Measurements from ENCODE around the gene AUTS2. TPM values are rescaled to one million over a fixed set of nuclear protein-coding genes. Genes with fewer than 3 reads are reported as not detected.

The AUTS2 gene
- polyA plus RNA-seq, 1 donor (not counting 4 experiments of a cell fraction or from before 2014, with no cell fraction given), result 4.7 TPM

DNA sequence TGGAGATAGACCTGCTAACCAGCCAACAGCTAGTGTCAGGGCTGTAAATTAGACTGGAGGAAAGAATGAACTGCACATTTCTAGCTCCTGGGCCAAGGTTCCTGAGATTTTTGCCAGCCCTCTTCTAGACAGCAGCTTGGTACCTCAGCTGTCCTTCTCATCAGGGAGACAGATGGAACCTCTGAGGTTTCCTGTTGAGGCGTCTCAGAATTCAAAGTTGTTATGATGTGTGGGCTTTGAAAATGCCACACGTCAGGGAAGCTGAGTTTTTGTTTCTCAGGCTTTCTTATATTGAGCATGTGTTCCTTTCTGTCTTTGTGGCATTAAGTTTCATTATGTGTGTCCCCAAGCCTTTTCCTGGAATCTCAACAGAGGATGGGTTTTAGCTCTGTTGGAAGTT lies 736.6 kb downstream of the AUTS2 start:
- no peaks in the 10 kb centered on the region for H3K9me1 ChIP-seq (ENCODE audit: control insufficient read depth, extremely low read depth, insufficient read depth, low read length)
- H4K20me1 ChIP-seq (ENCODE audit: control insufficient read depth, extremely low read depth, insufficient read depth, low read length), result no peaks in the 10 kb centered on the region
- no peaks in the 10 kb centered on the region for H3K36me3 ChIP-seq (ENCODE audit: control insufficient read depth in 2 of 2, extremely low read depth in 1 of 2, insufficient read depth in 2 of 2, low read length in 2 of 2)
- FAIRE-seq (no peak), DNase-seq (ENCODE audit: low read depth, low spot score) (no peak)
- H3K9ac ChIP-seq (ENCODE audit: control insufficient read depth, extremely low read depth, insufficient read depth, low read length), result no peak overlapping the region
- no peaks in the 10 kb centered on the region for H3K79me2 ChIP-seq (ENCODE audit: control insufficient read depth, insufficient read depth, low read length)
- no peak overlapping the region for H3K27ac ChIP-seq (ENCODE audit: control insufficient read depth, insufficient read depth, low read length)
- H2AFZ ChIP-seq (ENCODE audit: control insufficient read depth, low read length), result no peak overlapping the region
- H3K27me3 ChIP-seq (ENCODE audit: control insufficient read depth, extremely low read depth, insufficient read depth, low read length), result no peaks in the 10 kb centered on the region
- no peaks in the 10 kb centered on the region for H3K9me3 ChIP-seq (ENCODE audit: control insufficient read depth, low read depth, low read length)
- H3K4me2 ChIP-seq (ENCODE audit: control insufficient read depth, extremely low read depth, insufficient read depth, low read depth, low read length), result no peak overlapping the region
- dilution Hi-C loops (cut with MboI; ENCODE audit: extremely low pct_ligation_motif_present, low sequenced_read_pairs), result no loop called here
- TF ChIP-seq EZH2 (IDR thresholded peaks at IDR 0.05; ENCODE audit: low read length), result no peak
- TF ChIP-seq, protein P1, sequence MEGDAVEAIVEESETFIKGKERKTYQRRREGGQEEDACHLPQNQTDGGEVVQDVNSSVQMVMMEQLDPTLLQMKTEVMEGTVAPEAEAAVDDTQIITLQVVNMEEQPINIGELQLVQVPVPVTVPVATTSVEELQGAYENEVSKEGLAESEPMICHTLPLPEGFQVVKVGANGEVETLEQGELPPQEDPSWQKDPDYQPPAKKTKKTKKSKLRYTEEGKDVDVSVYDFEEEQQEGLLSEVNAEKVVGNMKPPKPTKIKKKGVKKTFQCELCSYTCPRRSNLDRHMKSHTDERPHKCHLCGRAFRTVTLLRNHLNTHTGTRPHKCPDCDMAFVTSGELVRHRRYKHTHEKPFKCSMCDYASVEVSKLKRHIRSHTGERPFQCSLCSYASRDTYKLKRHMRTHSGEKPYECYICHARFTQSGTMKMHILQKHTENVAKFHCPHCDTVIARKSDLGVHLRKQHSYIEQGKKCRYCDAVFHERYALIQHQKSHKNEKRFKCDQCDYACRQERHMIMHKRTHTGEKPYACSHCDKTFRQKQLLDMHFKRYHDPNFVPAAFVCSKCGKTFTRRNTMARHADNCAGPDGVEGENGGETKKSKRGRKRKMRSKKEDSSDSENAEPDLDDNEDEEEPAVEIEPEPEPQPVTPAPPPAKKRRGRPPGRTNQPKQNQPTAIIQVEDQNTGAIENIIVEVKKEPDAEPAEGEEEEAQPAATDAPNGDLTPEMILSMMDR (optimal IDR thresholded peaks at IDR 0.05 in 1 of 3, IDR thresholded peaks at IDR 0.05 in 1 of 3, conservative IDR thresholded peaks at IDR 0.05 in 1 of 3; ENCODE audit: extremely low read depth in 1 of 3, insufficient read depth in 2 of 3, low read length in 3 of 3), result no peak
- H3K4me3 ChIP-seq (ENCODE audit: control insufficient read depth in 2 of 3, extremely low read depth in 1 of 3, insufficient read depth in 2 of 3, low read depth in 1 of 3, low read length in 3 of 3), result no peak overlapping the region
- H3K4me1 ChIP-seq (ENCODE audit: control insufficient read depth, extremely low read depth, insufficient read depth, low read length), result no peaks in the 10 kb centered on the region

DNA sequence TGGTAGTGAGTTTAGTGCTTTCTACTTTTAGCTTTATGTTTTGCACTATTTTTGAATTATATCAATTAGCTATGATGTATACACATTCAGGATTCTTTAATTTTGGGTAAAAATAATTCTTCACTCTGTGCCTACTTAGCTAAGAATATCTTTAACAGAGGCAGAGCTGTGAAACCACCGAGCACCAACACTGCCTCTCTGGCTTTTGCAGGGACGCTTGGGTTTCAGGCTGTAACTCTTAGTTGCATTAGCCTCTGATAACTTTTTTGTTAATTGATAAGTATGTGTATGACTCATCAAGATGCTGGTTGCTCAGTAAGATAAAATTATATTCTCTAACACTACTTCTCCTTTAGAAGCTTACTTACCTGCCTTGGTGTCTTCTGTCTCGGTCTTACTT lies 738.3 kb downstream of the AUTS2 start:
- Histone ChIP-seq H3K4me2 (ENCODE audit: control insufficient read depth, extremely low read depth, insufficient read depth, low read depth, low read length) (no peak overlapping the region), H3K9me3 (ENCODE audit: control insufficient read depth, low read depth, low read length) (no peaks in the 10 kb centered on the region), H3K9me1 (ENCODE audit: control insufficient read depth, extremely low read depth, insufficient read depth, low read length) (no peaks in the 10 kb centered on the region), H4K20me1 (ENCODE audit: control insufficient read depth, extremely low read depth, insufficient read depth, low read length) (no peaks in the 10 kb centered on the region), H3K79me2 (ENCODE audit: control insufficient read depth, insufficient read depth, low read length) (no peaks in the 10 kb centered on the region), H2AFZ (ENCODE audit: control insufficient read depth, low read length) (no peak overlapping the region), H3K27ac (ENCODE audit: control insufficient read depth, insufficient read depth, low read length) (no peak overlapping the region), H3K4me1 (ENCODE audit: control insufficient read depth, extremely low read depth, insufficient read depth, low read length) (no peaks in the 10 kb centered on the region), H3K9ac (ENCODE audit: control insufficient read depth, extremely low read depth, insufficient read depth, low read length) (no peak overlapping the region), H3K27me3 (ENCODE audit: control insufficient read depth, extremely low read depth, insufficient read depth, low read length) (no peaks in the 10 kb centered on the region), H3K36me3 (ENCODE audit: control insufficient read depth in 2 of 2, extremely low read depth in 1 of 2, insufficient read depth in 2 of 2, low read length in 2 of 2) (no peaks in the 10 kb centered on the region), H3K4me3 (ENCODE audit: control insufficient read depth in 2 of 3, extremely low read depth in 1 of 3, insufficient read depth in 2 of 3, low read depth in 1 of 3, low read length in 3 of 3) (no peak overlapping the region)
- no peak for FAIRE-seq
- no peak for TF ChIP-seq EZH2 (IDR thresholded peaks at IDR 0.05; ENCODE audit: low read length)
- TF ChIP-seq, protein P1 (optimal IDR thresholded peaks at IDR 0.05 in 1 of 3, IDR thresholded peaks at IDR 0.05 in 1 of 3, conservative IDR thresholded peaks at IDR 0.05 in 1 of 3; ENCODE audit: extremely low read depth in 1 of 3, insufficient read depth in 2 of 3, low read length in 3 of 3), result no peak
- no peak for DNase-seq (ENCODE audit: low read depth, low spot score)
- dilution Hi-C loops (cut with MboI; ENCODE audit: extremely low pct_ligation_motif_present, low sequenced_read_pairs), result no loop called here
